CMK (cell line): ENCODE results near the gene DDX3X.
"Not testable (repeated sequence)": the region's sequence is repeated elsewhere in the genome, so short reads cannot be mapped to it uniquely, and the experiment has no call there.

Source experiments
- DNase-seq: peaks from one replicate; pipeline ENCODE4 v3.0.0-alpha.2; 2010; ENCODE audit warnings: low read depth

DDX3X gene

DNA sequence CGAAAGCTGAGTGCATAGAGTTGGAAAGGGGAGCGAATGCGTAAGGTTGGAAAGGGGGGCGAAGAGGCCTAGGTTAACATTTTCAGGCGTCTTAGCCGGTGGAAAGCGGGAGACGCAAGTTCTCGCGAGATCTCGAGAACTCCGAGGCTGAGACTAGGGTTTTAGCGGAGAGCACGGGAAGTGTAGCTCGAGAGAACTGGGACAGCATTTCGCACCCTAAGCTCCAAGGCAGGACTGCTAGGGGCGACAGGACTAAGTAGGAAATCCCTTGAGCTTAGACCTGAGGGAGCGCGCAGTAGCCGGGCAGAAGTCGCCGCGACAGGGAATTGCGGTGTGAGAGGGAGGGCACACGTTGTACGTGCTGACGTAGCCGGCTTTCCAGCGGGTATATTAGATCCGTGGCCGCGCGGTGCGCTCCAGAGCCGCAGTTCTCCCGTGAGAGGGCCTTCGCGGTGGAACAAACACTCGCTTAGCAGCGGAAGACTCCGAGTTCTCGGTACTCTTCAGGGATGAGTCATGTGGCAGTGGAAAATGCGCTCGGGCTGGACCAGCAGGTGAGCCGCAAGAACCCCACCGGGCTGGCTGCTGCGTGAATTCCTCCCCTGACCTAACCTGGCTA is at the start of gene DDX3X:
Gene DDX3X (plus strand): TSS at position 419 of the 619 bp plus-strand sequence. CDS start 91 bp downstream, at position 510.
- no peak for DNase-seq

DNA sequence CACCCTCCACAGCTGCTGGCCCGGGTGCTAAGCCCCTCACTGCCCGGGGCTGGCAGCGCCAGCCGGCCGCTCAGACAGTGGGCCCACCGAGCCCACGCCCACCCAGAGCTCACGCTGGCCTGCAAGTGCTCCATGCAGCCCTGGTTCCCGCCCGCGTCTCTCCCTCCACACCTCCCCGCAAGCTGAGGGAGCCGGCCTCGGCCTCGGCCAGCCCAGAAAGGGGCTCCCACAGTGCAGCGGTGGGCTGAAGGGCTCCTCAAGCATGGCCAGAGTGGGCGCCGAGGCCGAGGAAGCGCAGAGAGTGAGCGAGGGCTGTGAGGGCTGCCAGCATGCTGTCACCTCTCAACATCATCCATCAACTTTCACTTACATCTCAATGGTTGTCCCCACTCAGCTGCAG is 48.0 kb upstream of the DDX3X start:
- not testable (repeated sequence) for DNase-seq

DNA sequence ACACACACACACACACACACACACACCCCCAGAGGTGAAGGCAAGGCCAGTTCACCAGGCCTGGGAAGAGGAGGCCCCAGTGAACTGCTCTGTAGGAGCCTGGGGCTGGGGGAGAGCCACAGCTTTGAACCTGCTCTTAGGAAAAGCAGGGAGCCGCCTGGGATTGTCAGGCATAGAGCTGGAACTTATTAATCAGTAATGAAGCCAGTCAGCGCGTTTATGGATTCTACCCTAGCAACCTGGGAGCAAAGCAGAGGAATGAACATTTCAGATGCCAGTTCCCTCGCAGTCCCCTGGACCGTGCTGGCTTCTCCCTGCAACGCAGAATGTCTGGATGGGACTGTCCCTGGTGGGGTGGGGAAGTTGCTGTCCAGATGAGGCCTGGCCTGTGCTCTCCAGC is 45.3 kb upstream of the DDX3X start:
- DNase-seq: no peak

- no peak for DNase-seq
These were observed 44.9 kb upstream of the DDX3X start for GRCh38 chrX:41289095-41289494.

- no peak for DNase-seq
These were observed 42.7 kb upstream of the DDX3X start for GRCh38 chrX:41291309-41291708.

DNA sequence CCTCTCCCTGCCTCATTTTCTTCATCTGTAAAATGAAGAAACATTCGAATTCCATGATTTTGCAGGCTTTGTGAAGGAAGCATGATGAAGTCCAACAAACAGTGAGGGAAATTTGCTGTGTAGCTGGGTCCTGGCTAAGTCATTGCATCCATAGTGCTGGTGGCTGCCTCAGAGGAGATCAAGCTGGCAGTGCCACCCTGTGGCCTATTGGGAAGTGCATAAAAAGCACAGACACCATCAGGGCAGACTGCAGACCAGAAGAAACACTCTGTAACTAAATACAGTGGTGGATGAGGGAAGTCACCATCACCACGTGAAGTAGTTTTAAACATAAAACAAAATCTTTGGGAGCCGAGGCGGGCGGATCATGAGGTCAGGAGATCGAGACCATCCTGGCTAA is 40.7 kb upstream of the DDX3X start:
- no peak for DNase-seq

DNA sequence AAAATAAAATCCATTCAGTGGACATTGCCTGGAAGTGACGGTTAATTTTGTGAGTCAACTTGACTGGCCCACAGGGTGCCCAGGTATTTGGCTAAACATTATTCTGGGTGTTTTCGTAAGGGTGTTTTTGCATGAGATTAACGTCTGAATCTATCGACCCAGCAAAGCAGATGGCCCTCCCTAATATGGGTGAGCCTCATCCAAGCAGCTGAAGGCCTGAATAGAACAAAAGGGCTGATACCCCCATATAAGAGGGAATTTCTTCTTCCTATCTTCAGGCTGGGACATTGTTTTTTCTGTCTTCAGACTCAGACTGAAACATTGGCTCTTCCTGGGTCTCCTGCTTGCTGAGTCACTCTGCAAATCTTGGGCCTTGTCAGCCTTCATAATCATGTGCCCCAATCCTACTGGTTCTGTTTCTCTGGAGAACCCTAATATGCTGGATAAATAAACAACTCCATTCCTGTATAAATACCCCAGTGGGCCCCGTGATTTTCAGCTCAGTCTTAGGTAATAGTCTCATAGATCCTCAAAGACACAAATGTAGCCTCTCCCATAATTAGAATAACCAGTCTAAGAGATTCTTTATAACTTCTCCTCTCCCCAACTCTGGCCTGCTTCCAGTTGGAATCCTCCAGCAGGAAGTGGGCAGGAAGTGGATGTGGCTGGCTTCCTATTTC is 33.1 kb upstream of the DDX3X start:
- DNase-seq: no peak

DNA sequence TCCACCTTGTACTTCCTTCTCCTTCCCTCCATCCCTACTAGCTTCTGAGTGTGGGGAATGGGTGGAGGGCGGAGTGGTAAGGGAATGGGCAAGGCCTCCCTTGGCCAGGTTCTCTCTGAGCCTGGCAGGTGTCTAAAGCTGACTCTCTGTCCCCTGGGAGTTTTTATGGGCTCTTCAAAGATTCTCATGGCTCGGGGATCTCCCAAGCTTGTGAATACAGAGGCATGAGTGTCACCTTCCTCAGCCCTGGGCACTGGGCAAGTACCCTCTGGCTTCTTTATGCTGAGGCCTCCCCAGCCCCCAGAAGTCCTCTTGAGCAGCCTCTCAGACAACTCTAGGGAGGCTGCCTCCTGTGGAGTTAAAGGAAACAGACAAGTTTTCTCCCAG is 32.5 kb upstream of the DDX3X start:
- DNase-seq: no peak

GRCh38 chrX:41302370-41302769 is 31.6 kb upstream of the DDX3X start:
- no peak for DNase-seq

- no peak for DNase-seq
These were observed 30.9 kb upstream of the DDX3X start for GRCh38 chrX:41303013-41303412.

DNA sequence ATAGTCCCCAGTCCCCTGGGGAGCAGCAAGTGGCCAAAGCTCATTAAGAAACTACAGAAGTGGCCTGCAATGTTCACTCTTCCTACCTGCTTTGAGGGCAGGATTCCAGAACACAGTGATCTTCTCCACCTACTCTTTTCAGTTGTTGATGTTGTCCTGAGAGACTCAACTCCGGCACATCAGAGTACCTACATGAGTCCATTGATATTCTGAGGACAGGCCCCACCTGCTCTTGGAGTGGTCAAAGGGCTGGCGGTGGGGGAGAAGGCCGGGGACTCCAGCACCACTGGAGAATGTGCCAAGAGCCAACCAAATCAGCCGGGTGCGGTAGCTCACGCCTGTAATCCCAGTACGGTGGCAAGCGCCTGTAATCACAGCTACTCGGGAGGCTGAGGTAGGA is 29.8 kb upstream of the DDX3X start:
- DNase-seq: no peak

- no peak for DNase-seq
These were observed 24.9 kb upstream of the DDX3X start for GRCh38 chrX:41308884-41309647.

- no peak for DNase-seq
These were observed 21.2 kb upstream of the DDX3X start for GRCh38 chrX:41312786-41313185.

DNA sequence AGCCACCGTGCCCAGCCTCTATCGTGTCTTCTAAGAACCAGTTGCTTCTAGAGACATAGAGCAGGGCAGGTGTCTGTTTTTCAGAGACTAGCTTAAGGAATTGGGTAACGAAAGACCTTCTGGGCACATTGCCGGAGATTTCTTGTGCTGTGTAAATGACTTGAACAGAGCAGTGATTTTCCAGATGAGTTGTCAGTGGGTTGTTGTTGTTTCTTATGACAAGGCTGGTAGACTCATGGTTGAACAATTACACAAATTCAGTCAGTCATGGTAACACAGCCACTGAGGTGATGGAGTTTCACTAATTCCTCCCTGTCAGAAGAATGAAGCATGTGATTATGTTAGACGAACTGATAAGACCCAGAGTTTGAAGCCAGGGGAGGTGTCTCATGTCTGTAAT is 20.5 kb upstream of the DDX3X start:
- no peak for DNase-seq

DNA sequence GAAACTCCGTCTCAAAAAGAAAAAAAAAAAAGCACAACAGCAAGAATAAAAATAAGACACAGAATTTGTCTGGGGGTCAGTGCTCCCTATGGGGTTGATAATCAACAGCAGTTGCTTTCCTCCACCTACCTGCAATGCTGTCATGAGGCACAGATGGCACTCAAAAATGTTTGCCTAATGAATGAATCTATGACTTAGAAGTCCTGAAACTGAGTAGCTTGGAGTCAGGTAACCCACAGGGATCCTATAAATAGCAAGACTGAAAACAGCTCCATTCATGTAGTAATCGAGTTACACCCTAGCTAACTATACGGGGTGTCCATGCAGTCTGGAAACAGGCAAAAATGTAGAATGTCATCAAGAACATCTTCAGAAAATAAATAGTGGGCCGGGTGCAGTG is 19.8 kb upstream of the DDX3X start:
- no peak for DNase-seq

- no peak for DNase-seq
These were observed 19.1 kb upstream of the DDX3X start for GRCh38 chrX:41314881-41315280.

DNA sequence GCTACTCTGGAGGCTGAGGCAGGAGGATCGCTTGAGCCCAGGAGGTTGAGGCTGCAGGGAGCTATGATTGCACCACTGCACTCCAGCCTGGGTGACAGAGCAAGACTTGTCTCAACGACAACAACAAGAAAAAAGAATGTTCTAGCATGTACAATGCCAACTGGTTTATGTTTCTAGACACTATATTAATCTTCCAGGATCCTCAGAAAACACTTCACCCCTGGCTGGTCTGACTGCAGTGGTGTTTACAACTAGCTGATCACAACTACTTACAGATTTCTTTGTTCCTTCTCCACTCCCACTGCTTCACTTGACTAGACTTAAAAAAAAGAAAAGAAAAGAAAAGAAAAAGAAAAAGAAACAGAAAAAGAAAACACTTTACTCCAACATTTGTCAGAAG is 17.7 kb upstream of the DDX3X start:
- DNase-seq: not testable (repeated sequence)

- DNase-seq: no peak
These were observed 16.3 kb upstream of the DDX3X start for GRCh38 chrX:41317477-41318208.

GRCh38 chrX:41320393-41320792 is 13.6 kb upstream of the DDX3X start:
- DNase-seq: no peak

DNA sequence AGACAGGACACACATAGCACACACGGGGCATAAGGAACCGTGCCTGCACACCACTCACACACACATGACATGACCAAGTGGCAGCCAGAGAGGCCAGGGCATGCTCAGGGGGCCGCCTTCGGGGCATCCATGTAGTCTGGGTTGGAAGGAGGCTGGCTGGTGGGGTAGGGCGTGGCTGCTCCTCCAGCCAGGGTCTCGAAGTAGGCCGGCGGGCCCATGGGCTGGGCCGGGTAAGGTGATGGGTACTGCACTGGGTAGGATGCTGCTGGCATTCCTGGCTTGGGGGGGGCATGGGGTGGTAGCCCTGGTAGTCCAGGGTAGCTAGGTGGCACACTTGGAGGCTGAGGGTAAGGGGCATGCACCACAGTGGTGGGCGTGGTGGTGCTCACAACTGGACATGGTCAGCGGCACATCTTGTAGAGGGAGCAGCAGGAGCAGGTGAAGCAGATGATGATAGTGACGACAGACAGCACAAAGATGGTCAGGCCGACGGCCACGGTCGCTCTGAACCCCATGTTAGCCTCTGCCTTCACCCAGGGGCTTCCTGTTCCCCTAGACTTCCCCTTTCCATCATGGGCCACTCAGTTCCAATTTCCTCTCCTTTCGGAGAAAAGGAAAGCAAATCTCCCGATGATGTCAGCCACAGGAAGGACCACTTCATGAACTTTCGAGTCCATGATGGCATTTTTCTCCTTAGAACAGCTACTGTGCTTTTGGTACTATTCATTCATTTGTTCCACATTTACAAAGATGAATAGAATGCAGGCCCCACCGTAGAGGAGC is 10.9 kb upstream of the DDX3X start:
- no peak for DNase-seq

- no peak for DNase-seq
These were observed 7.5 kb upstream of the DDX3X start for GRCh38 chrX:41326431-41326830.

- DNase-seq: no peak
These were observed 6.6 kb upstream of the DDX3X start for GRCh38 chrX:41327341-41327740.
